HepG2 (cell line): ENCODE results near the gene RB1. TPM values are rescaled to one million over a fixed set of nuclear protein-coding genes. Genes with fewer than 3 reads are reported as not detected.

Experiments
- ATAC-seq: fragments of 200-7000 bp; cut with Tn5 transposase; 3 replicates; pipeline ENCODE4 v1.9.1; 2020; ENCODE audit warnings: mild to moderate bottlenecking, moderate library complexity
- BruUV-seq: library from RNA; stranded (reverse); fragments of 400-500 nt; replicated peaks from 2 replicates; lab custom pipeline; 2021; lab: Mats Ljungman, UMichigan
- CTCF ChIA-PET: fragments of 300-600 bp; formaldehyde crosslinking; extraction: SDS; loops from one replicate; lab custom pipeline; 2021; ENCODE audit warnings: low total read pairs, inconsistent platforms, low intra/inter-chr PET ratio; lab: Yijun Ruan, JAX
- POLR2A ChIA-PET: fragments of 350-600 bp; sonication (Branson Sonifier 250); formaldehyde crosslinking; loops from one replicate; lab custom pipeline; 2020; ENCODE audit warnings: antibody characterized with exemption, inconsistent platforms; lab: Yijun Ruan, JAX
- DNase-seq: peaks from one replicate; pipeline ENCODE4 v3.0.0-alpha.2; 2015; ENCODE audit warnings: low spot score
- FAIRE-seq: peaks from 3 replicates; lab custom pipeline; 2011; peaks lifted over from hg19 to GRCh38; lab: Jason Lieb, UNC
- H2AFZ ChIP-seq: one replicate; pipeline ENCODE4 v1.6.1; 2011; ENCODE audit warnings: low read length, inconsistent platforms
- H3K27ac ChIP-seq: fragments of 300-600 bp; 3 replicates; pipeline ENCODE4 v1.8.0; 2011; ENCODE audit warnings: mixed run types, mild to moderate bottlenecking, mixed read lengths, low read length, inconsistent platforms; ENCODE audit not compliant: insufficient read depth; ENCODE audit errors: extremely low read length
- H3K27me3 ChIP-seq, 2 experiments: fragments of 200-600 bp in 1 of 2; 2 replicates in 1 of 2; 3 replicates in 1 of 2; pipeline versions ENCODE4 v1.6.0 to v1.8.0; 2011; ENCODE audit warnings: low read length in 2 of 2, mild to moderate bottlenecking in 2 of 2, moderate library complexity in 2 of 2, inconsistent platforms in 1 of 2; ENCODE audit not compliant: insufficient read depth in 2 of 2, control insufficient read depth in 1 of 2
- H3K36me3 ChIP-seq, 2 experiments: fragments of 200-600 bp in 1 of 2; replicated peaks in 1 of 2; 2 replicates in 1 of 2; 3 replicates in 1 of 2; pipeline versions ENCODE4 v1.5.1 to v1.8.0; 2011; ENCODE audit warnings: low read length in 2 of 2, inconsistent platforms in 1 of 2; ENCODE audit not compliant: insufficient read depth in 2 of 2, control insufficient read depth in 1 of 2
- H3K4me1 ChIP-seq: 2 replicates; pipeline ENCODE4 v1.5.1; 2012; ENCODE audit warnings: low read length, inconsistent platforms; ENCODE audit not compliant: insufficient read depth
- H3K4me2 ChIP-seq: 2 replicates; pipeline ENCODE4 v1.6.0; 2011; ENCODE audit warnings: low read depth, low read length, inconsistent platforms
- H3K4me3 ChIP-seq, 3 experiments: fragments of 200-600 bp in 1 of 3; sonication (generic), shearing (Covaris generic) in 1 of 3; replicated peaks in 1 of 3; 2 replicates each; pipeline ENCODE4 v1.5.1; 2011 to 2016; ENCODE audit warnings: low read length in 3 of 3, inconsistent platforms in 2 of 3, low read depth in 2 of 3, mild to moderate bottlenecking in 2 of 3, control low read depth in 1 of 3, mixed read lengths in 1 of 3; ENCODE audit not compliant: insufficient read depth in 1 of 3
- H3K79me2 ChIP-seq: one replicate; pipeline ENCODE4 v1.6.1; 2011; ENCODE audit warnings: low read length, inconsistent platforms; ENCODE audit not compliant: insufficient read depth
- H3K9ac ChIP-seq: 2 replicates; pipeline ENCODE4 v1.6.0; 2011; ENCODE audit warnings: mild to moderate bottlenecking, low read depth, low read length, inconsistent platforms; ENCODE audit not compliant: insufficient read depth
- H3K9me3 ChIP-seq: 2 replicates; pipeline ENCODE4 v1.5.1; 2012; ENCODE audit warnings: mild to moderate bottlenecking, low read length
- H4K20me1 ChIP-seq: 2 replicates; pipeline ENCODE4 v1.6.0; 2011; ENCODE audit warnings: inconsistent platforms, mild to moderate bottlenecking, low read length, moderate library complexity; ENCODE audit not compliant: insufficient read depth
- RBM22 ChIP-seq: fragments of 200-400 bp; formaldehyde crosslinking; optimal IDR thresholded peaks from 2 replicates; pipeline ENCODE3; 2017; ENCODE audit warnings: mild to moderate bottlenecking, low read length, moderate library complexity
- ZNF235 ChIP-seq: sonication (generic); formaldehyde crosslinking; IDR thresholded peaks from 2 replicates; pipeline ENCODE4 v1.8.1; 2023; ENCODE audit warnings: mild to moderate bottlenecking, missing genetic modification reagents, borderline replicate concordance
- ZNF264 ChIP-seq: sonication (generic); formaldehyde crosslinking; IDR thresholded peaks from 2 replicates; pipeline ENCODE4 v1.4.0; 2020; ENCODE audit warnings: missing genetic modification reagents
- WGBS: methylation state at CpG from one replicate; pipeline ENCODE4 v1.1.6; 2017; ENCODE audit warnings: low lambda C conversion rate; 5-methylcytosine and 5-hydroxymethylcytosine counted together
- in situ Hi-C: cut with HindIII; loops from 2 replicates; pipeline ENCODE4 v1.10.0; 2017; ENCODE audit warnings: low pct_unique_long_range_greater_than_20kb; ENCODE audit not compliant: extremely low pct_ligation_motif_present
- intact Hi-C: fragments of 100-400 bp; cut with micrococcal nuclease; formaldehyde crosslinking; loops from one replicate; pipeline ENCODE4 v1.10.0; 2022; ENCODE audit not compliant: unreplicated experiment
- polyA plus RNA-seq, 8 experiments: library from polyadenylated mRNA; depleted of rRNA in 3 of 8; stranded (reverse) in 7 of 8; unstranded in 1 of 8; fragments of >200 nt; fragmentation: Illumina TruSeq in 4 of 8; extraction: Trizol in 4 of 8; gene quantifications; 2 replicates each; pipeline versions ENCODE4 v1.2.1 to v1.2.3, GENCODE V29; 2011 to 2016; ENCODE audit warnings: low read depth in 4 of 8, missing spikeins in 1 of 8, mixed read lengths in 1 of 8; ENCODE audit not compliant: insufficient read depth in 1 of 8
- total RNA-seq, 5 experiments: library from RNA; depleted of rRNA; stranded (reverse); fragments of >200 nt; fragmentation: Illumina TruSeq; extraction: Trizol; gene quantifications; 2 replicates each; pipeline ENCODE4 v1.2.3, GENCODE V29; 2016; ENCODE audit warnings: low read depth in 1 of 5
- TF ChIP-seq, protein P1 (sequence below): fragments of 450-650 bp; IDR thresholded peaks from 2 replicates; pipeline ENCODE4 v1.6.1; 2016
- TF ChIP-seq, protein P2 (sequence below), 2 experiments: sonication (generic) in 1 of 2; formaldehyde crosslinking in 1 of 2; IDR thresholded peaks; 2 replicates each; pipeline versions ENCODE4 v1.4.0 to v1.6.1; 2018 to 2020; ENCODE audit warnings: missing genetic modification reagents in 2 of 2, borderline replicate concordance in 1 of 2, low read depth in 1 of 2, mild to moderate bottlenecking in 1 of 2, missing biosample characterization in 1 of 2

RB1 gene
- total and polyA plus RNA-seq, 2 of the 13 experiments (the other 11 are each of a cell fraction or from before 2014, with no cell fraction given): 15.6 to 23.7 TPM

DNA sequence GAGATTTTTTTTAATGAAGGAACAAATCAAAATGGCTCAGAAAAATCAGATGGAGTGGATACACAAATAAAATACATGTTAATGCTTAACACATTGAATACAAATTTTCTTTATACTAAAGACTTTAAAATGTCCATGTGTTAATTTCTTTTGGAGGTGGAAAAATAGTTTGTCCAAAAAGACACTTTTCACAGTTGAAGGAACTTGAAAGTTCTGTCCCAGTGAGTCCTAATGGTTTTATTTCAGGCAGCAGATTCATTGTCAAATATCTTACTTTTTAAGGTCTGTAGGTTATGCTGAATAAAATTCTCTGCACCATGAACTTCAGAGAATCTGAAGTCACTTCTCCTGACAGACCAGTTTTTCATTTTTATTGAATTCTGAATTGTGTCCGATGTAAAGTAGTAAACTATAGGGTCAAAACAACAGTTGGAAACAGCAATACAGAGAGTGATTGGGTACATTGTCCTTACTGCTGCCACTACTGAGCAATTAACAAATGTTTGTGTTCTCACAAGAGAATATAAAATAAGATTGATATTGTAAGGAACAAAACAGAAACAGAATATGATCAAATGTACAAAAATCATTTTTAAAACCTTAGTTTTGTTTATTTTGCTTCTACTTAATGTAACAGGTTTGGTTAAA, 107.7 kb downstream of the RB1 start:
- H3K36me3 ChIP-seq: peaks cover 0 to 3% of the 10 kb centered on the region in 2 experiments; a peak in 1 of 5 replicates
- BruUV-seq: no TSS peak
- no peak for TF ChIP-seq ZNF235 (CRISPR knock-in tag)
- TF ChIP-seq, protein P1, sequence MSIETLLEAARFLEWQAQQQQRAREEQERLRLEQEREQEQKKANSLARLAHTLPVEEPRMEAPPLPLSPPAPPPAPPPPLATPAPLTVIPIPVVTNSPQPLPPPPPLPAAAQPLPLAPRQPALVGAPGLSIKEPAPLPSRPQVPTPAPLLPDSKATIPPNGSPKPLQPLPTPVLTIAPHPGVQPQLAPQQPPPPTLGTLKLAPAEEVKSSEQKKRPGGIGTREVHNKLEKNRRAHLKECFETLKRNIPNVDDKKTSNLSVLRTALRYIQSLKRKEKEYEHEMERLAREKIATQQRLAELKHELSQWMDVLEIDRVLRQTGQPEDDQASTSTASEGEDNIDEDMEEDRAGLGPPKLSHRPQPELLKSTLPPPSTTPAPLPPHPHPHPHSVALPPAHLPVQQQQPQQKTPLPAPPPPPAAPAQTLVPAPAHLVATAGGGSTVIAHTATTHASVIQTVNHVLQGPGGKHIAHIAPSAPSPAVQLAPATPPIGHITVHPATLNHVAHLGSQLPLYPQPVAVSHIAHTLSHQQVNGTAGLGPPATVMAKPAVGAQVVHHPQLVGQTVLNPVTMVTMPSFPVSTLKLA: no peak
- TF ChIP-seq ZNF264 (CRISPR knock-in tag): no peak
- TF ChIP-seq RBM22: no peak
- TF ChIP-seq, protein P2, sequence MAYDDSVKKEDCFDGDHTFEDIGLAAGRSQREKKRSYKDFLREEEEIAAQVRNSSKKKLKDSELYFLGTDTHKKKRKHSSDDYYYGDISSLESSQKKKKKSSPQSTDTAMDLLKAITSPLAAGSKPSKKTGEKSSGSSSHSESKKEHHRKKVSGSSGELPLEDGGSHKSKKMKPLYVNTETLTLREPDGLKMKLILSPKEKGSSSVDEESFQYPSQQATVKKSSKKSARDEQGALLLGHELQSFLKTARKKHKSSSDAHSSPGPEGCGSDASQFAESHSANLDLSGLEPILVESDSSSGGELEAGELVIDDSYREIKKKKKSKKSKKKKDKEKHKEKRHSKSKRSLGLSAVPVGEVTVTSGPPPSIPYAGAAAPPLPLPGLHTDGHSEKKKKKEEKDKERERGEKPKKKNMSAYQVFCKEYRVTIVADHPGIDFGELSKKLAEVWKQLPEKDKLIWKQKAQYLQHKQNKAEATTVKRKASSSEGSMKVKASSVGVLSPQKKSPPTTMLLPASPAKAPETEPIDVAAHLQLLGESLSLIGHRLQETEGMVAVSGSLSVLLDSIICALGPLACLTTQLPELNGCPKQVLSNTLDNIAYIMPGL (CRISPR knock-in tag; IDR thresholded peaks at IDR 0.05; ENCODE audit: borderline replicate concordance in 1 of 2, low read depth in 1 of 2): 0 out of 4 replicates have a peak, but pooled peaks of 1 of the 2 experiments have one; percentile 24
- TF ChIP-seq, all 625 proteins: peak for 1
- DNase-seq (no peak), FAIRE-seq (no peak), ATAC-seq (no peak)
- H2AFZ ChIP-seq: no peak overlapping the region
- no peaks in the 10 kb centered on the region; a peak in 1 of 5 replicates for H3K27me3 ChIP-seq
- peak overlapping the region; percentile 88 for H3K27ac ChIP-seq
- peak overlapping the region; percentile 77 for H3K4me2 ChIP-seq
- peak overlapping the region; percentile 89 for H3K9ac ChIP-seq
- peaks cover 65% of the 10 kb centered on the region for H3K79me2 ChIP-seq
- intact Hi-C loops: loop anchor here (5.0 kb wide), 1 partner anchor 109 kb away; the partner anchor contains the start of gene RB1
- H4K20me1 ChIP-seq: peaks cover 14% of the 10 kb centered on the region
- ChIA-PET CTCF (no interaction called here), POLR2A (no interaction called here)
- H3K4me3 ChIP-seq: peak overlapping the region; percentile 72 to 88 (median 87)
- H3K9me3 ChIP-seq: no peaks in the 10 kb centered on the region
- WGBS: 0% methylated on average over 1 of the region's 1 CpG
- in situ Hi-C loops: no loop called here
- peaks cover 31% of the 10 kb centered on the region for H3K4me1 ChIP-seq
